IMR-90 (cell line): ENCODE measurements around the gene FAM174B. TPM values are rescaled to one million over a fixed set of nuclear protein-coding genes. Genes with fewer than 3 reads are reported as not detected.

Source experiments
- ATAC-seq: fragments of 200-7000 bp; cut with Tn5 transposase; 2 replicates; pipeline ENCODE4 v1.9.1; 2020; ENCODE audit warnings: low read depth, mild to moderate bottlenecking, moderate library complexity
- BruUV-seq: library from RNA; stranded (reverse); fragments of 400-500 nt; replicated peaks from 2 replicates; lab custom pipeline; 2021; lab: Mats Ljungman, UMichigan
- CTCF ChIA-PET: fragments of 300-600 bp; formaldehyde crosslinking; extraction: SDS; loops from one replicate; lab custom pipeline; 2021; ENCODE audit warnings: antibody characterized with exemption; lab: Yijun Ruan, JAX
- POLR2A ChIA-PET: fragments of 300-600 bp; sonication (Branson Sonifier 250); formaldehyde crosslinking; loops from one replicate; lab custom pipeline; 2022; ENCODE audit warnings: antibody characterized with exemption; ENCODE audit not compliant: unreplicated experiment; lab: Charles Lee
- DNase-seq: peaks from one replicate; pipeline ENCODE4 v3.0.0; 2013
- H2AFZ ChIP-seq: replicated peaks from 2 replicates; pipeline ENCODE3; 2013; ENCODE audit warnings: low read length, mild to moderate bottlenecking; ENCODE audit not compliant: poor library complexity
- H2AK5ac ChIP-seq: 2 replicates; pipeline ENCODE4 v1.6.1; 2013; ENCODE audit warnings: low read depth, low read length, inconsistent platforms
- H2AK9ac ChIP-seq: replicated peaks from 2 replicates; pipeline ENCODE3; 2013; ENCODE audit warnings: mild to moderate bottlenecking, low read depth, low read length, moderate library complexity; ENCODE audit not compliant: poor library complexity
- H2BK120ac ChIP-seq: 2 replicates; pipeline ENCODE4 v1.6.1; 2013; ENCODE audit warnings: low read depth, low read length, inconsistent platforms
- H2BK15ac ChIP-seq: 3 replicates; pipeline ENCODE4 v1.6.1; 2013; ENCODE audit warnings: low read depth, low read length, inconsistent platforms
- H2BK20ac ChIP-seq: 2 replicates; pipeline ENCODE4 v1.6.1; 2013; ENCODE audit warnings: low read depth, mild to moderate bottlenecking, inconsistent platforms, low read length, moderate library complexity
- H2BK5ac ChIP-seq: 2 replicates; pipeline ENCODE4 v1.6.1; 2013; ENCODE audit warnings: mild to moderate bottlenecking, low read depth, low read length, inconsistent platforms; ENCODE audit not compliant: poor library complexity, severe bottlenecking
- H3K14ac ChIP-seq: replicated peaks from 2 replicates; pipeline ENCODE4 v1.6.1; 2013; ENCODE audit warnings: low read depth, low read length, inconsistent platforms
- H3K18ac ChIP-seq: 2 replicates; pipeline ENCODE4 v1.6.1; 2013; ENCODE audit warnings: low read depth, low read length, control low read depth
- H3K23ac ChIP-seq: 2 replicates; pipeline ENCODE4 v1.6.1; 2013; ENCODE audit warnings: low read depth, low read length, inconsistent platforms
- H3K27ac ChIP-seq: 2 replicates; pipeline ENCODE4 v1.5.1; 2013; ENCODE audit warnings: mild to moderate bottlenecking, control low read depth, low read length; ENCODE audit not compliant: insufficient read depth
- H3K27me3 ChIP-seq: 2 replicates; pipeline ENCODE4 v1.6.1; 2013; ENCODE audit warnings: low read length; ENCODE audit not compliant: control insufficient read depth, insufficient read depth
- H3K36me3 ChIP-seq: 2 replicates; pipeline ENCODE4 v1.6.1; 2013; ENCODE audit warnings: low read length, mixed read lengths; ENCODE audit not compliant: control insufficient read depth, insufficient read depth
- H3K4ac ChIP-seq: 2 replicates; pipeline ENCODE4 v1.6.1; 2013; ENCODE audit warnings: low read depth, low read length, inconsistent platforms
- H3K4me1 ChIP-seq: 2 replicates; pipeline ENCODE4 v1.6.1; 2013; ENCODE audit warnings: low read length, mixed read lengths; ENCODE audit not compliant: control insufficient read depth, insufficient read depth
- H3K4me2 ChIP-seq: 2 replicates; pipeline ENCODE4 v1.6.1; 2013; ENCODE audit warnings: low read depth, mild to moderate bottlenecking, control low read depth, low read length, moderate library complexity
- H3K4me3 ChIP-seq: 2 replicates; pipeline ENCODE4 v1.5.1; 2013; ENCODE audit warnings: low read depth, mild to moderate bottlenecking, control low read depth, low read length, moderate library complexity; ENCODE audit not compliant: insufficient read depth
- H3K56ac ChIP-seq: 2 replicates; pipeline ENCODE4 v1.6.1; 2013; ENCODE audit warnings: low read length, inconsistent platforms; ENCODE audit not compliant: insufficient read depth; ENCODE audit errors: extremely low read depth
- H3K79me1 ChIP-seq, 2 experiments: 2 replicates each; pipeline ENCODE4 v1.6.1; 2013; ENCODE audit warnings: low read length in 2 of 2, inconsistent platforms in 1 of 2, low read depth in 1 of 2
- H3K9ac ChIP-seq: 2 replicates; pipeline ENCODE4 v1.6.1; 2013; ENCODE audit warnings: low read depth, low read length, control low read depth
- H3K9me1 ChIP-seq: 2 replicates; pipeline ENCODE4 v1.6.1; 2013; ENCODE audit warnings: low read length, inconsistent platforms; ENCODE audit not compliant: insufficient read depth
- H3K9me3 ChIP-seq: 2 replicates; pipeline ENCODE4 v1.6.1; 2013; ENCODE audit warnings: low read length; ENCODE audit not compliant: control insufficient read depth, insufficient read depth
- H4K20me1 ChIP-seq: 2 replicates; pipeline ENCODE4 v1.6.1; 2013; ENCODE audit warnings: low read length, inconsistent platforms; ENCODE audit not compliant: insufficient read depth
- H4K5ac ChIP-seq: 2 replicates; pipeline ENCODE4 v1.6.1; 2013; ENCODE audit warnings: mild to moderate bottlenecking, low read depth, low read length, control low read depth
- H4K8ac ChIP-seq, 2 experiments: 2 replicates each; pipeline ENCODE4 v1.6.1; 2013; ENCODE audit warnings: low read depth in 2 of 2, low read length in 2 of 2, control low read depth in 1 of 2, inconsistent platforms in 1 of 2
- H4K91ac ChIP-seq: 2 replicates; pipeline ENCODE4 v1.6.1; 2013; ENCODE audit warnings: low read depth, low read length, inconsistent platforms; ENCODE audit not compliant: insufficient read depth
- BHLHE40 ChIP-seq: fragments of 150-350 bp; IDR thresholded peaks from 2 replicates; pipeline ENCODE4 v1.6.1; 2016; ENCODE audit warnings: mild to moderate bottlenecking, low read depth, low read length
- CHD1 ChIP-seq: IDR thresholded peaks from 2 replicates; pipeline ENCODE4 v1.6.1; 2012; ENCODE audit warnings: low read depth, low read length, improper control_type of control experiment
- ELK1 ChIP-seq: fragments of 150-350 bp; IDR thresholded peaks from 2 replicates; pipeline ENCODE4 v1.6.1; 2016; ENCODE audit warnings: low read depth, mild to moderate bottlenecking, low read length, moderate library complexity, borderline replicate concordance
- FOS ChIP-seq: fragments of 150-350 bp; IDR thresholded peaks from 2 replicates; pipeline ENCODE4 v1.6.1; 2016; ENCODE audit warnings: low read depth, low read length
- MAFK ChIP-seq: IDR thresholded peaks from 2 replicates; pipeline ENCODE4 v1.6.1; 2012; ENCODE audit warnings: low read depth, low read length, improper control_type of control experiment
- NFE2L2 ChIP-seq: fragments of 150-350 bp; IDR thresholded peaks from 2 replicates; pipeline ENCODE4 v1.6.1; 2016; ENCODE audit warnings: low read depth, mild to moderate bottlenecking, low read length
- POLR2A ChIP-seq: IDR thresholded peaks from 2 replicates; pipeline ENCODE4 v1.6.1; 2012; ENCODE audit warnings: mild to moderate bottlenecking, low read depth, low read length
- RAD21 ChIP-seq: IDR thresholded peaks from 2 replicates; pipeline ENCODE4 v1.6.1; 2012; ENCODE audit warnings: low read length, improper control_type of control experiment
- RCOR1 ChIP-seq: IDR thresholded peaks from 2 replicates; pipeline ENCODE4 v1.6.1; 2012; ENCODE audit warnings: mild to moderate bottlenecking, low read length, improper control_type of control experiment; ENCODE audit not compliant: insufficient replicate concordance
- RFX5 ChIP-seq: IDR thresholded peaks from 2 replicates; pipeline ENCODE4 v1.8.0; 2012; ENCODE audit warnings: low read depth, mild to moderate bottlenecking, low read length, moderate library complexity
- SMC3 ChIP-seq: fragments of 150-350 bp; IDR thresholded peaks from 2 replicates; pipeline ENCODE4 v1.6.1; 2016; ENCODE audit warnings: low read depth, mild to moderate bottlenecking, antibody characterized with exemption, low read length, moderate library complexity
- WGBS, 2 experiments: methylation state at CpG; one replicate each; pipeline versions ENCODE4 v1.1.5 to v1.1.7; 2013; ENCODE audit warnings: missing lambda C conversion rate in 2 of 2; ENCODE audit not compliant: insufficient read length in 1 of 2; ENCODE audit errors: extremely low coverage in 2 of 2; 5-methylcytosine and 5-hydroxymethylcytosine counted together
- dilution Hi-C: fragments of 300-500 bp; cut with HindIII; formaldehyde crosslinking; loops from one replicate; pipeline ENCODE4 v1.14.3; 2018; ENCODE audit warnings: low sequenced_read_pairs; ENCODE audit not compliant: unreplicated experiment
- in situ Hi-C: fragments of 300-500 bp; cut with MboI; formaldehyde crosslinking; loops from 3 replicates; pipeline ENCODE4 v1.14.3; 2019; ENCODE audit warnings: low sequenced_read_pairs, inconsistent platforms, mixed read lengths
- intact Hi-C: fragments of 100-400 bp; cut with micrococcal nuclease; formaldehyde crosslinking; loops from 2 replicates; pipeline ENCODE4 v1.10.0; 2022
- polyA plus RNA-seq, 3 experiments: library from polyadenylated mRNA; depleted of rRNA; stranded (reverse); fragments of >200 nt; gene quantifications; 2 replicates each; pipeline ENCODE4 v1.2.3, GENCODE V29; 2012; ENCODE audit warnings: low replicate concordance in 1 of 3
- total RNA-seq: library from RNA; depleted of rRNA; stranded (reverse); fragments of >200 nt; gene quantifications from 2 replicates; pipeline ENCODE4 v1.2.3, GENCODE V29; 2012
- TF ChIP-seq, protein P1 (sequence below): fragments of 150-350 bp; IDR thresholded peaks from 2 replicates; pipeline ENCODE4 v1.6.1; 2017; ENCODE audit warnings: mild to moderate bottlenecking, antibody characterized with exemption, low read length, low read depth

FAM174B gene
- total and polyA plus RNA-seq, 2 of the 4 experiments (the other 2 are of a cell fraction) = 0.18 to 0.56 TPM

GRCh38 chr15:92663250-92663951 is 7.8 kb upstream of the FAM174B start:
- no peaks in the 10 kb centered on the region for H3K9me3 ChIP-seq
- no peaks in the 10 kb centered on the region for H3K36me3 ChIP-seq
- no peaks in the 10 kb centered on the region for H3K9me1 ChIP-seq
- no peak for TF ChIP-seq RCOR1
- TF ChIP-seq RFX5 = no peak
- no peak for TF ChIP-seq BHLHE40
- no peak for TF ChIP-seq ELK1
- no peak for TF ChIP-seq MAFK
- TF ChIP-seq SMC3 = no peak
- TF ChIP-seq RAD21 = no peak
- no peak for TF ChIP-seq CHD1
- no peak for TF ChIP-seq FOS
- no peak for TF ChIP-seq POLR2A
- TF ChIP-seq, protein P1, sequence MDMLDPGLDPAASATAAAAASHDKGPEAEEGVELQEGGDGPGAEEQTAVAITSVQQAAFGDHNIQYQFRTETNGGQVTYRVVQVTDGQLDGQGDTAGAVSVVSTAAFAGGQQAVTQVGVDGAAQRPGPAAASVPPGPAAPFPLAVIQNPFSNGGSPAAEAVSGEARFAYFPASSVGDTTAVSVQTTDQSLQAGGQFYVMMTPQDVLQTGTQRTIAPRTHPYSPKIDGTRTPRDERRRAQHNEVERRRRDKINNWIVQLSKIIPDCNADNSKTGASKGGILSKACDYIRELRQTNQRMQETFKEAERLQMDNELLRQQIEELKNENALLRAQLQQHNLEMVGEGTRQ = no peak
- no peak for TF ChIP-seq NFE2L2
- H4K5ac ChIP-seq = no peak overlapping the region
- BruUV-seq = no TSS peak
- peaks cover 2% of the 10 kb centered on the region; the same call in 1 of the 2 replicates for H3K27me3 ChIP-seq
- H3K18ac ChIP-seq = no peak overlapping the region
- H2BK5ac ChIP-seq = no peak overlapping the region
- peaks cover 4% of the 10 kb centered on the region; the same call in 1 of the 2 replicates for H3K4me1 ChIP-seq
- no peak overlapping the region for H3K4ac ChIP-seq
- no peaks in the 10 kb centered on the region for H3K79me1 ChIP-seq
- no peak overlapping the region for H4K8ac ChIP-seq
- H3K14ac ChIP-seq = no peak overlapping the region
- no peak overlapping the region for H3K23ac ChIP-seq
- H3K56ac ChIP-seq = no peak overlapping the region
- H3K9ac ChIP-seq = no peak overlapping the region
- no peak overlapping the region for H2AK9ac ChIP-seq
- no peak overlapping the region for H3K27ac ChIP-seq
- no CpG with 5 or more reads among the region's 13 CpGs for WGBS, 2 experiments
- no peak overlapping the region for H2BK120ac ChIP-seq
- H4K20me1 ChIP-seq = no peaks in the 10 kb centered on the region
- no peak overlapping the region for H2AFZ ChIP-seq
- in situ Hi-C loops (no loop called here), intact Hi-C loops (loop anchor here (5.0 kb wide), 1 partner anchor 869 kb away; no protein-coding TSS in a partner anchor), dilution Hi-C loops (no loop called here)
- no peak for ATAC-seq
- no peak overlapping the region for H3K4me2 ChIP-seq
- CTCF ChIA-PET = no interaction called here
- no peak overlapping the region for H3K4me3 ChIP-seq
- H2BK15ac ChIP-seq = no peak overlapping the region
- no peak for DNase-seq
- no peak overlapping the region for H2AK5ac ChIP-seq
- POLR2A ChIA-PET = no interaction called here
- H2BK20ac ChIP-seq = no peak overlapping the region
- H4K91ac ChIP-seq = no peak overlapping the region
